HL-60 (cell line): ENCODE data around the gene CCDC88A.
"Not testable (repeated sequence)": the region's sequence is repeated elsewhere in the genome, so short reads cannot be mapped to it uniquely, and the experiment has no call there.

Experiments used
- DNase-seq, 2 experiments: peaks; one replicate each; pipeline ENCODE4 v3.0.0-alpha.2; 2010 to 2020; ENCODE audit warnings: low read depth in 1 of 2, low spot score in 1 of 2
- H3K27ac ChIP-seq: fragments of 250-450 bp; sonication (Bioruptor Pico); replicated peaks from 2 replicates; pipeline ENCODE4 v1.5.1; 2020; ENCODE audit warnings: mild to moderate bottlenecking, moderate library complexity
- H3K27me3 ChIP-seq: fragments of 250-450 bp; sonication (Bioruptor Pico); 2 replicates; pipeline ENCODE4 v1.5.1; 2021; ENCODE audit warnings: mild to moderate bottlenecking, moderate library complexity; ENCODE audit not compliant: insufficient read depth, poor library complexity, severe bottlenecking
- H3K4me3 ChIP-seq: replicated peaks from 2 replicates; pipeline ENCODE4 v1.5.1; 2011; ENCODE audit warnings: mild to moderate bottlenecking, control low read depth, low read length; ENCODE audit not compliant: insufficient read depth
- GABPA ChIP-seq: IDR thresholded peaks from 2 replicates; pipeline ENCODE4 v1.6.1; 2012; ENCODE audit warnings: low read depth
- POLR2AphosphoS5 ChIP-seq: IDR thresholded peaks from 2 replicates; pipeline ENCODE4 v1.6.1; 2012; ENCODE audit warnings: low read depth
- SPI1 ChIP-seq: IDR thresholded peaks from 2 replicates; pipeline ENCODE4 v1.6.1; 2012; ENCODE audit warnings: low read depth, mild to moderate bottlenecking, borderline replicate concordance
- TF ChIP-seq, protein P1 (sequence below): IDR thresholded peaks from 2 replicates; pipeline ENCODE4 v1.6.1; 2012; ENCODE audit warnings: low read depth; ENCODE audit not compliant: insufficient replicate concordance
- TF ChIP-seq, protein P2 (sequence below): IDR thresholded peaks from one replicate; pipeline ENCODE4 v1.5.1; 2011; ENCODE audit warnings: low read length, control low read depth, inconsistent platforms; ENCODE audit not compliant: insufficient read depth

Gene CCDC88A

DNA sequence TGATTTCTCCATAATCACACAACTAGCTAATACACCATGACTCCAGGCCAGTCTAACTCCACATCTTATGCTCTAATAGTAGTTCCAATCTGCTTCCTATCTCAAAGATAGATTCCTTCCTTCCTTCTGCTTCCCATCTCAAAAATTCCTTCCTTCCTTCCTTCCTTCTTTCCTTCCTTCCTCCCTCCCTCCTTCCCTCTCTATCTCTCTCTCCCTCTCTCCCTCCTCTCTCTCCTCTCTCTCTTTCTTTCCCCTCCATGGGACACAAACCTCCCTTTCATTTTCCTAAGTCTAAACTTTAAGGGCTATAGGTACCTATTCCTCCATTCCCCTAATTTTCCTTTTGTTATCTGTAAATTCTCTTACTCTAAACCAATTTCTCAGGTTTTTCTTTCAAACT is 62.5 kb downstream of the CCDC88A start:
- H3K27me3 ChIP-seq = no peaks in the 10 kb centered on the region
- no peak overlapping the region for H3K27ac ChIP-seq
- no peak for DNase-seq
- no peak overlapping the region for H3K4me3 ChIP-seq
- no peak for TF ChIP-seq GABPA
- TF ChIP-seq, protein P1, sequence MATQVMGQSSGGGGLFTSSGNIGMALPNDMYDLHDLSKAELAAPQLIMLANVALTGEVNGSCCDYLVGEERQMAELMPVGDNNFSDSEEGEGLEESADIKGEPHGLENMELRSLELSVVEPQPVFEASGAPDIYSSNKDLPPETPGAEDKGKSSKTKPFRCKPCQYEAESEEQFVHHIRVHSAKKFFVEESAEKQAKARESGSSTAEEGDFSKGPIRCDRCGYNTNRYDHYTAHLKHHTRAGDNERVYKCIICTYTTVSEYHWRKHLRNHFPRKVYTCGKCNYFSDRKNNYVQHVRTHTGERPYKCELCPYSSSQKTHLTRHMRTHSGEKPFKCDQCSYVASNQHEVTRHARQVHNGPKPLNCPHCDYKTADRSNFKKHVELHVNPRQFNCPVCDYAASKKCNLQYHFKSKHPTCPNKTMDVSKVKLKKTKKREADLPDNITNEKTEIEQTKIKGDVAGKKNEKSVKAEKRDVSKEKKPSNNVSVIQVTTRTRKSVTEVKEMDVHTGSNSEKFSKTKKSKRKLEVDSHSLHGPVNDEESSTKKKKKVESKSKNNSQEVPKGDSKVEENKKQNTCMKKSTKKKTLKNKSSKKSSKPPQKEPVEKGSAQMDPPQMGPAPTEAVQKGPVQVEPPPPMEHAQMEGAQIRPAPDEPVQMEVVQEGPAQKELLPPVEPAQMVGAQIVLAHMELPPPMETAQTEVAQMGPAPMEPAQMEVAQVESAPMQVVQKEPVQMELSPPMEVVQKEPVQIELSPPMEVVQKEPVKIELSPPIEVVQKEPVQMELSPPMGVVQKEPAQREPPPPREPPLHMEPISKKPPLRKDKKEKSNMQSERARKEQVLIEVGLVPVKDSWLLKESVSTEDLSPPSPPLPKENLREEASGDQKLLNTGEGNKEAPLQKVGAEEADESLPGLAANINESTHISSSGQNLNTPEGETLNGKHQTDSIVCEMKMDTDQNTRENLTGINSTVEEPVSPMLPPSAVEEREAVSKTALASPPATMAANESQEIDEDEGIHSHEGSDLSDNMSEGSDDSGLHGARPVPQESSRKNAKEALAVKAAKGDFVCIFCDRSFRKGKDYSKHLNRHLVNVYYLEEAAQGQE = no peak
- TF ChIP-seq SPI1 = no peak
- TF ChIP-seq POLR2AphosphoS5 = no peak
- TF ChIP-seq, protein P2, sequence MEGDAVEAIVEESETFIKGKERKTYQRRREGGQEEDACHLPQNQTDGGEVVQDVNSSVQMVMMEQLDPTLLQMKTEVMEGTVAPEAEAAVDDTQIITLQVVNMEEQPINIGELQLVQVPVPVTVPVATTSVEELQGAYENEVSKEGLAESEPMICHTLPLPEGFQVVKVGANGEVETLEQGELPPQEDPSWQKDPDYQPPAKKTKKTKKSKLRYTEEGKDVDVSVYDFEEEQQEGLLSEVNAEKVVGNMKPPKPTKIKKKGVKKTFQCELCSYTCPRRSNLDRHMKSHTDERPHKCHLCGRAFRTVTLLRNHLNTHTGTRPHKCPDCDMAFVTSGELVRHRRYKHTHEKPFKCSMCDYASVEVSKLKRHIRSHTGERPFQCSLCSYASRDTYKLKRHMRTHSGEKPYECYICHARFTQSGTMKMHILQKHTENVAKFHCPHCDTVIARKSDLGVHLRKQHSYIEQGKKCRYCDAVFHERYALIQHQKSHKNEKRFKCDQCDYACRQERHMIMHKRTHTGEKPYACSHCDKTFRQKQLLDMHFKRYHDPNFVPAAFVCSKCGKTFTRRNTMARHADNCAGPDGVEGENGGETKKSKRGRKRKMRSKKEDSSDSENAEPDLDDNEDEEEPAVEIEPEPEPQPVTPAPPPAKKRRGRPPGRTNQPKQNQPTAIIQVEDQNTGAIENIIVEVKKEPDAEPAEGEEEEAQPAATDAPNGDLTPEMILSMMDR = no peak

DNA sequence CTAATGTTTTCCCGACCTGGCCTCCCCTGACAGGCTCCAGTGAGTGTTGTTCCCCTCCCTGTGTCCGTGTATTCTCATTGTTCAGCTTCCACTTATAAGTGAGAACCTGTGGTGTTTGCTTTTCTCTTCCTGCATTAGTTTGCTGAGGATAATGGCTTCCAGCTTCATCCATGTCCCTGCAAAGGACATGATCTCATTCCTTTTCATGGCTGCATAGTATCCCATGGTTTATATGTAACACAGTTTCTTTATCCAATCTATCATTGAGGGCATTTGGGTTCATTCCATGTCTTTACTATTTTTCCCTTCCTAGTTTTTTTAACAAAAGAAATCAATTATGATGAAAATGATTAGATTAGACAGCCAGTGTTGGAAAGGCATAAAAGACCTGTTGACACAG is 63.5 kb downstream of the CCDC88A start:
- H3K27me3 ChIP-seq, H3K4me3 ChIP-seq, H3K27ac ChIP-seq, DNase-seq: not testable (repeated sequence)

- Histone ChIP-seq H3K27ac (no peak overlapping the region), H3K27me3 (no peaks in the 10 kb centered on the region), H3K4me3 (no peak overlapping the region)
- DNase-seq = no peak
- TF ChIP-seq SPI1 (no peak), POLR2AphosphoS5 (no peak), GABPA (no peak)
- TF ChIP-seq, protein P1 = no peak
- TF ChIP-seq, protein P2 = no peak
Observed at GRCh38 chr2:55355451-55355850, 64.2 kb downstream of the CCDC88A start.

DNA sequence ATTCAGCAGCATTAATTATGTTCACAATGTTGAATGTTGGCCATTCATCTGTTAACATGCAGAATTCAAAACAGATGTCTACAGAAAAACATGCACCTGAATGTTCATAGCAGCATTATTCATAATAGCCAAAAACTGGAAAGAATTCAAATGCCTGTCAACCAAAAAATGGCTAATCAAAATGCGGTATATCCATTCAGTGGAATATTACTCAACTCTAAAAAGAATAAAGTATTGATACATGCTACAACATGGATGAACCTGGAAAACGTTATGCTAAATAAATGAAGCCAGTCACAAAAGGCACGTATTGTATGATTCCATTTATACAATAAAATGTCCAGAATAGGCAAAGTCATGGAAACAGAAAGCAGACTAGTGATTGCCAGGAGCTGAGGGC is 68.0 kb downstream of the CCDC88A start:
- DNase-seq = no peak
- Histone ChIP-seq H3K4me3 (no peak overlapping the region), H3K27me3 (no peaks in the 10 kb centered on the region), H3K27ac (no peak overlapping the region)
- TF ChIP-seq, protein P1 = no peak
- TF ChIP-seq GABPA (no peak), SPI1 (no peak), POLR2AphosphoS5 (no peak)
- TF ChIP-seq, protein P2 = no peak
